Skin epidermis (tissue), 12 donors: Measurements from ENCODE around the gene BHMT2.

Experiments used
- H3K27ac ChIP-seq, 21 experiments: fragments of 200-600 bp; sonication (generic) in 11 of 21; one replicate each; pipeline ENCODE4 v1.5.0; 2020; ENCODE audit warnings: mild to moderate bottlenecking in 3 of 21, inconsistent platforms in 2 of 21, moderate library complexity in 2 of 21
- H3K4me3 ChIP-seq, 7 experiments: fragments of 200-600 bp; sonication (generic) in 2 of 7; one replicate each; pipeline ENCODE4 v1.5.0; 2020; ENCODE audit warnings: inconsistent platforms in 2 of 7, mild to moderate bottlenecking in 2 of 7, moderate library complexity in 1 of 7

Gene BHMT2

GRCh38 chr5:79111387-79111959 lies 41.9 kb downstream of the BHMT2 start, which contains the start of gene BHMT:
Gene BHMT, plus strand, starts transcription at chr5:79111809. Its CDS starts 77 bp downstream, at chr5:79111886.
- Histone ChIP-seq H3K27ac (no peak within 1 kb of the TSS), H3K4me3 (no peak within 1 kb of the TSS)

GRCh38 chr5:79111960-79112702 lies 42.6 kb downstream of the BHMT2 start:
- Histone ChIP-seq H3K4me3 (no peak overlapping the region), H3K27ac (no peak overlapping the region)

- no peak overlapping the region for H3K27ac ChIP-seq
- H3K4me3 ChIP-seq = no peak overlapping the region
Measured at GRCh38 chr5:79112703-79113058, 43.1 kb downstream of the BHMT2 start.

- Histone ChIP-seq H3K27ac (no peak overlapping the region), H3K4me3 (no peak overlapping the region)
Measured at GRCh38 chr5:79119486-79119885, 49.9 kb downstream of the BHMT2 start.

GRCh38 chr5:79120221-79120620 lies 50.7 kb downstream of the BHMT2 start:
- H3K4me3 ChIP-seq = no peak overlapping the region
- no peak overlapping the region for H3K27ac ChIP-seq

GRCh38 chr5:79122973-79123372 lies 53.4 kb downstream of the BHMT2 start:
- no peak overlapping the region for H3K27ac ChIP-seq
- H3K4me3 ChIP-seq = no peak overlapping the region

GRCh38 chr5:79124607-79125006 lies 55.0 kb downstream of the BHMT2 start:
- Histone ChIP-seq H3K4me3 (no peak overlapping the region), H3K27ac (no peak overlapping the region)

GRCh38 chr5:79130781-79131180 lies 61.2 kb downstream of the BHMT2 start:
- Histone ChIP-seq H3K27ac (no peak overlapping the region), H3K4me3 (no peak overlapping the region)

GRCh38 chr5:79133121-79133656 lies 63.6 kb downstream of the BHMT2 start:
- peak overlapping the region in 2 of 7 experiments; percentile 3 to 5 for H3K4me3 ChIP-seq

GRCh38 chr5:79133657-79134451 lies 64.3 kb downstream of the BHMT2 start:
- peak overlapping the region in 9 of 21 experiments; percentile 12 to 53 (median 31) for H3K27ac ChIP-seq
- H3K4me3 ChIP-seq = peak overlapping the region in 2 of 7 experiments; percentile 3 to 5

More at GRCh38 chr5:79133121-79133656, 63.6 kb downstream of the BHMT2 start:
- H3K27ac ChIP-seq = peak overlapping the region in 8 of 21 experiments; percentile 12 to 53 (median 32)

- Histone ChIP-seq H3K27ac (no peak overlapping the region), H3K4me3 (no peak overlapping the region)
Measured at GRCh38 chr5:79135790-79136553, 66.4 kb downstream of the BHMT2 start.

GRCh38 chr5:79136618-79137017 lies 67.1 kb downstream of the BHMT2 start:
- Histone ChIP-seq H3K27ac (no peak overlapping the region), H3K4me3 (no peak overlapping the region)
